ENCODE data around the gene DLGAP5.

DNA sequence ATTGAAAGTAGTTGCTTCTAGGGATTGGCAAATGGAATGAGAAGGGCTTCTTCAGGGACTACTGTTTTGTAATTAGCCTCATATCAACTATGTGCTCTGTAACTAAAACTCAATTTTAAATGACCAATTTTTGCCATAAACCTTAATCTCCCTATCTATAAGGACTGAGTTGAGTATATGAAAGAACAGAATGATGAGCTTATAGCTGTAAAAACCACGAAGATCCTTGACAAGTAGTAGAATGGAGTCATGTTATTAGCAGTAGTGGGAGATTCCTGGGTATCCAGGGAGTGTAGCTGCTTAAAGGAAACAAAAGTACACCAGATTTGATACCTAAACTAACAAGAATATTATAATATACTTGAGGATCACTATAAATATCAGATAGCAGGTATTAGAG, 34.3 kb downstream of the DLGAP5 start:
- TF ChIP-seq POLR2A (IDR thresholded peaks at IDR 0.05) (no peak), CTCF (IDR thresholded peaks at IDR 0.05) (no peak), POLR2AphosphoS5 (IDR thresholded peaks at IDR 0.05) (no peak)

Measured in prostate gland (tissue), 2 donors.